Mesendoderm (in vitro differentiated cells): ENCODE results near the gene EHBP1.
A peak's percentile ranks its signal among the peaks of the same experiment; 100 is the strongest.

Experiments used
- DNase-seq: peaks from one replicate; pipeline ENCODE4 v3.0.0; 2013
- H2AK5ac ChIP-seq: 2 replicates; pipeline ENCODE4 v1.6.1; 2013; ENCODE audit warnings: low read length, inconsistent platforms
- H2BK120ac ChIP-seq: 2 replicates; pipeline ENCODE4 v1.6.1; 2013; ENCODE audit warnings: low read depth, mild to moderate bottlenecking, low read length, moderate library complexity, mixed read lengths
- H2BK15ac ChIP-seq: replicated peaks from 2 replicates; pipeline ENCODE4 v1.6.1; 2013; ENCODE audit warnings: low read depth, mild to moderate bottlenecking, moderate library complexity
- H2BK5ac ChIP-seq: 2 replicates; pipeline ENCODE4 v1.6.1; 2013; ENCODE audit warnings: low read length, inconsistent platforms
- H3K18ac ChIP-seq: 2 replicates; pipeline ENCODE4 v1.6.1; 2013; ENCODE audit warnings: mild to moderate bottlenecking, low read length, mixed read lengths
- H3K23ac ChIP-seq: one replicate; pipeline ENCODE4 v1.6.1; 2013; ENCODE audit warnings: low read length
- H3K27ac ChIP-seq: 2 replicates; pipeline ENCODE4 v1.5.1; 2013; ENCODE audit warnings: low read depth, mild to moderate bottlenecking, inconsistent platforms, low read length, moderate library complexity
- H3K27me3 ChIP-seq: 2 replicates; pipeline ENCODE4 v1.6.1; 2013; ENCODE audit warnings: low read length, control low read depth, mild to moderate bottlenecking, inconsistent platforms; ENCODE audit not compliant: insufficient read depth, poor library complexity
- H3K36me3 ChIP-seq: 2 replicates; pipeline ENCODE4 v1.6.1; 2013; ENCODE audit warnings: low read length, inconsistent platforms; ENCODE audit not compliant: control insufficient read depth, insufficient read depth
- H3K4ac ChIP-seq: one replicate; pipeline ENCODE4 v1.6.1; 2013; ENCODE audit warnings: low read depth, mild to moderate bottlenecking, low read length, moderate library complexity
- H3K4me1 ChIP-seq: 2 replicates; pipeline ENCODE4 v1.6.1; 2013; ENCODE audit warnings: low read depth, low read length, inconsistent platforms; ENCODE audit not compliant: control insufficient read depth
- H3K4me2 ChIP-seq: 2 replicates; pipeline ENCODE4 v1.6.1; 2013; ENCODE audit warnings: low read length
- H3K4me3 ChIP-seq: 2 replicates; pipeline ENCODE4 v1.5.1; 2013; ENCODE audit warnings: mild to moderate bottlenecking, low read length
- H3K56ac ChIP-seq: one replicate; pipeline ENCODE4 v1.6.1; 2013; ENCODE audit warnings: low read length
- H3K79me1 ChIP-seq: 2 replicates; pipeline ENCODE4 v1.6.1; 2013; ENCODE audit warnings: low read length, inconsistent platforms
- H3K79me2 ChIP-seq: 2 replicates; pipeline ENCODE4 v1.6.1; 2013; ENCODE audit warnings: mild to moderate bottlenecking, low read length; ENCODE audit not compliant: control insufficient read depth, insufficient read depth
- H3K9ac ChIP-seq: 2 replicates; pipeline ENCODE4 v1.6.1; 2013; ENCODE audit warnings: low read length, inconsistent platforms
- H4K5ac ChIP-seq: one replicate; pipeline ENCODE4 v1.6.1; 2013; ENCODE audit warnings: low read length
- H4K8ac ChIP-seq: one replicate; pipeline ENCODE4 v1.6.1; 2013; ENCODE audit warnings: low read depth, mild to moderate bottlenecking, control low read depth, low read length, moderate library complexity
- WGBS: extraction: QIAGEN DNeasy Blood & Tissue Kit; methylation state at CpG from one replicate; pipeline ENCODE4 v1.1.7; 2013; ENCODE audit warnings: low lambda C conversion rate, missing lambda C conversion rate; ENCODE audit not compliant: insufficient coverage; ENCODE audit errors: extremely low coverage; 5-methylcytosine and 5-hydroxymethylcytosine counted together

The EHBP1 gene

DNA sequence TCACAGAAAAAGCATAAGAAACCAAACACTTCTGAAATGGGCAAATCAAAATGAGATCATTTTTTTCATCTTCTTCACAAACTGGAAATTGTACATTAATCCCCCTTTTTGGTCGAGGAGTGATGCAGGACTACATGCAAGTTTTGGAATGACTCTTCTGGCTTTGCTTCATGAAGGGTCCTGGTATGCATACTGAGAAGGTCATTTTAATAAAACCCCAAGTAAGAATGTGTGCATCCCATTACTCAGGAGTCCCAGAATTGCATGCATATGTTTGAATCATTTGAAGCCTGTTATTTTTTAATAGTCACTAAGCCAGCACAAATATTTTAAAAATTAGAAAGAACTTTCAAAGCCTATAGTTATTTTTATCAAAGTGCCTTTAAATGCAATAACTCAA lies 16.7 kb upstream of the EHBP1 start:
- Histone ChIP-seq H2BK5ac (no peak overlapping the region), H3K56ac (no peak overlapping the region), H2BK120ac (no peak overlapping the region), H3K4me1 (no peaks in the 10 kb centered on the region), H3K4me2 (no peak overlapping the region), H3K9ac (no peak overlapping the region), H3K4ac (no peak overlapping the region), H4K5ac (no peak overlapping the region), H4K8ac (no peak overlapping the region), H3K27me3 (no peaks in the 10 kb centered on the region), H3K36me3 (no peaks in the 10 kb centered on the region), H3K23ac (no peak overlapping the region), H3K79me2 (no peaks in the 10 kb centered on the region), H3K18ac (no peak overlapping the region), H3K27ac (no peak overlapping the region), H2AK5ac (no peak overlapping the region), H2BK15ac (no peak overlapping the region), H3K4me3 (no peak overlapping the region), H3K79me1 (no peaks in the 10 kb centered on the region)
- no CpG with 5 or more reads among the region's 1 CpG for WGBS
- no peak for DNase-seq

DNA sequence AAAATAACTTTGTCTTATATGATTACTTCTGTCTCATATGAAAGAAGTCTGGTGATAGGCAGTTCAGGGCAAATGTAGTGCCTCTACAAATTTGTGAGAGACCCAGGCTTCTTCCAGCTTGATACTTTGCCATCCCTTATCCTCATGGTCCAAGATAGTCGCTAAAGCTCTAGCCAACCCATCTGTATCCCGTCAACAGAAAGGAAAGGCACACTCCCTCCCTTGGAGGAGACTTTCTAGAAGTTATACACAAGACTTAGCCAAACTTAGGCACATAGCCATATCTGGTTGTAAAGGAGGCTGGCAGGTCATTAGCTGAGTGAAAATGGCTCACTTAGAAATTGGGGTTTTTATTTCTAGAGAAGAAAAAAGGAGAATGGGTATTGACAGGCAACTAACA lies 14.3 kb upstream of the EHBP1 start:
- Histone ChIP-seq H3K4me3 (no peak overlapping the region), H4K5ac (no peak overlapping the region), H3K18ac (no peak overlapping the region), H3K79me1 (no peaks in the 10 kb centered on the region), H3K56ac (no peak overlapping the region), H3K4me1 (no peaks in the 10 kb centered on the region), H2AK5ac (no peak overlapping the region), H3K27ac (no peak overlapping the region), H2BK15ac (no peak overlapping the region), H2BK120ac (no peak overlapping the region), H3K4ac (no peak overlapping the region), H3K9ac (no peak overlapping the region), H3K23ac (no peak overlapping the region), H3K4me2 (no peak overlapping the region), H3K27me3 (no peaks in the 10 kb centered on the region), H3K36me3 (no peaks in the 10 kb centered on the region), H3K79me2 (no peaks in the 10 kb centered on the region), H4K8ac (no peak overlapping the region), H2BK5ac (no peak overlapping the region)
- no peak for DNase-seq
- WGBS = no CpG with 5 or more reads among the region's 2 CpGs

DNA sequence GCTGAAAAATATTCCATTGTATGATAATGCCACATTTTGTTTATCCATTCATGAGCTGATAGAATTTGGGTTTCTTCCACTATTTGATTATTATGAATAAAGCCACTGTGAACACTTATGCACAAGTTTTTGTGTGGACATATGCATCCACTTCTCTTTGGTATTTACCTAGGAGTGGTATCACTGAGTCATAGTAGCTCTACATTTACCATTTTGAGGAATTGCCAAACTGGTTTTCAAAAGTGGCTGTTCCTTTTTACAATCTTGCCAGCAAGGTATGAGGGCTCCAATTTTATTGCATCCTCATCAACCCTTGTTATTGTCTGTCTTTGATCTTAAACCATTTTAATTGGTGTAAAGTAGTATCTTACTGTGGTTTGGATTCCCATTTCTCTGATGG lies 13.3 kb upstream of the EHBP1 start:
- no peak overlapping the region for H4K8ac ChIP-seq
- no peaks in the 10 kb centered on the region for H3K79me1 ChIP-seq
- no peak overlapping the region for H2BK120ac ChIP-seq
- no peaks in the 10 kb centered on the region for H3K27me3 ChIP-seq
- no peak overlapping the region for H2BK15ac ChIP-seq
- H3K56ac ChIP-seq = no peak overlapping the region
- H3K9ac ChIP-seq = no peak overlapping the region
- no peak overlapping the region for H4K5ac ChIP-seq
- H3K36me3 ChIP-seq = no peaks in the 10 kb centered on the region
- no peak overlapping the region for H2BK5ac ChIP-seq
- no peaks in the 10 kb centered on the region for H3K4me1 ChIP-seq
- H3K23ac ChIP-seq = no peak overlapping the region
- no peak for DNase-seq
- no peak overlapping the region for H2AK5ac ChIP-seq
- no peak overlapping the region for H3K4ac ChIP-seq
- no peak overlapping the region for H3K4me3 ChIP-seq
- no peak overlapping the region for H3K4me2 ChIP-seq
- H3K27ac ChIP-seq = no peak overlapping the region
- H3K18ac ChIP-seq = no peak overlapping the region
- no peaks in the 10 kb centered on the region for H3K79me2 ChIP-seq

DNA sequence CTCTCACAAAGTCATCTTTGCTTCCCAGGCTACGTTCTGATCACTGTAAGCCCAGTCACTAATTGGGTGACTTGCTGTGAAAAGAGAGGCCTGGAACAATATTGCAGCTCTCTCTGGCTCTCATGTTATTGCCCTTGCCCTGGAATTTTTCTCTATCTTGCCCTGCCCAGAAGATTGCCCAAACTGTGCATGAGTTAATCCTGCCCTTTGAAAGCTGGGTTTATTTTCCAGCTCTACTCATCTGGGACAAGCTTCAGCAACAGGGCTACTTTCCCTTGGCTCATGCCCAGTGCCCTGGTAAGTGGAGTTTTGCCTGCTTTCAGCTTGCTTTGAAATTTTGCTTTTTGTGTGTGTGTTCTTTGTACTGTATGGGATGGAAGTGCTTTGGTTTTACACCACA lies 6.9 kb upstream of the EHBP1 start:
- no peak overlapping the region for H3K4ac ChIP-seq

DNA sequence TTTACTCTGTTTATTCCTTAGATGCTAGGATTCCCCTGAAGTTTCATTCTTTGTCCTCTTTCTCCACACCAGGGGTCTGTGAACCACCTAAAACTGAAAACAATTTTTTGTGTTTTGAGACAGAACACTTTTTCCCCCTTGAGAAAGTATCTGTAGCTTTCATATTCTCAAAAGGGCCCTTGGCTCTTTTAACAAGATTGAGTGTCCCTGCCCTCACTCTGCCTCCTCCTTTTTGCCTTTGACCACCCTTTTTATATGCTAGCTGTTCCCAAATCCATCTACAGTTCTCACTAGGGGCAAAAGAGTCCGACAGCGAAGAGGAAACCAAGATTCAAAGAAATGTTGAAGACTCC lies 883 bp upstream of the EHBP1 start:
- Histone ChIP-seq H3K79me2 (peaks cover 16% of the 10 kb centered on the region), H3K36me3 (no peaks in the 10 kb centered on the region), H3K4me2 (peak overlapping the region; percentile 52), H3K27me3 (no peaks in the 10 kb centered on the region), H3K9ac (peak overlapping the region; percentile 74), H3K23ac (no peak overlapping the region), H2BK120ac (no peak overlapping the region), H2AK5ac (no peak overlapping the region), H4K5ac (peak overlapping the region; percentile 56), H3K27ac (no peak overlapping the region), H3K18ac (peak overlapping the region; percentile 76), H3K4ac (no peak overlapping the region), H3K79me1 (peaks cover 11% of the 10 kb centered on the region), H2BK5ac (no peak overlapping the region), H4K8ac (no peak overlapping the region), H3K4me1 (peaks cover 9% of the 10 kb centered on the region), H3K56ac (peak overlapping the region; percentile 77), H2BK15ac (no peak overlapping the region), H3K4me3 (peak overlapping the region; percentile 10)
- no CpG with 5 or more reads among the region's 2 CpGs for WGBS
- DNase-seq = no peak

More for the DNA sequence above, 6.9 kb upstream of the EHBP1 start:
- H2BK15ac ChIP-seq = no peak overlapping the region
- H2BK5ac ChIP-seq = no peak overlapping the region
- no peak overlapping the region for H3K4me2 ChIP-seq
- no peaks in the 10 kb centered on the region for H3K79me1 ChIP-seq
- H3K9ac ChIP-seq = no peak overlapping the region
- no peaks in the 10 kb centered on the region for H3K4me1 ChIP-seq
- no peak overlapping the region for H3K56ac ChIP-seq
- H2BK120ac ChIP-seq = no peak overlapping the region
- no peak overlapping the region for H3K23ac ChIP-seq
- H3K79me2 ChIP-seq = no peaks in the 10 kb centered on the region
- H3K18ac ChIP-seq = no peak overlapping the region
- no peak overlapping the region for H2AK5ac ChIP-seq
- H3K36me3 ChIP-seq = no peaks in the 10 kb centered on the region
- no peak for DNase-seq
- no CpG with 5 or more reads among the region's 1 CpG for WGBS
- H3K4me3 ChIP-seq = no peak overlapping the region
- no peak overlapping the region for H3K27ac ChIP-seq
- H4K8ac ChIP-seq = no peak overlapping the region
- H3K27me3 ChIP-seq = no peaks in the 10 kb centered on the region
- no peak overlapping the region for H4K5ac ChIP-seq

DNA sequence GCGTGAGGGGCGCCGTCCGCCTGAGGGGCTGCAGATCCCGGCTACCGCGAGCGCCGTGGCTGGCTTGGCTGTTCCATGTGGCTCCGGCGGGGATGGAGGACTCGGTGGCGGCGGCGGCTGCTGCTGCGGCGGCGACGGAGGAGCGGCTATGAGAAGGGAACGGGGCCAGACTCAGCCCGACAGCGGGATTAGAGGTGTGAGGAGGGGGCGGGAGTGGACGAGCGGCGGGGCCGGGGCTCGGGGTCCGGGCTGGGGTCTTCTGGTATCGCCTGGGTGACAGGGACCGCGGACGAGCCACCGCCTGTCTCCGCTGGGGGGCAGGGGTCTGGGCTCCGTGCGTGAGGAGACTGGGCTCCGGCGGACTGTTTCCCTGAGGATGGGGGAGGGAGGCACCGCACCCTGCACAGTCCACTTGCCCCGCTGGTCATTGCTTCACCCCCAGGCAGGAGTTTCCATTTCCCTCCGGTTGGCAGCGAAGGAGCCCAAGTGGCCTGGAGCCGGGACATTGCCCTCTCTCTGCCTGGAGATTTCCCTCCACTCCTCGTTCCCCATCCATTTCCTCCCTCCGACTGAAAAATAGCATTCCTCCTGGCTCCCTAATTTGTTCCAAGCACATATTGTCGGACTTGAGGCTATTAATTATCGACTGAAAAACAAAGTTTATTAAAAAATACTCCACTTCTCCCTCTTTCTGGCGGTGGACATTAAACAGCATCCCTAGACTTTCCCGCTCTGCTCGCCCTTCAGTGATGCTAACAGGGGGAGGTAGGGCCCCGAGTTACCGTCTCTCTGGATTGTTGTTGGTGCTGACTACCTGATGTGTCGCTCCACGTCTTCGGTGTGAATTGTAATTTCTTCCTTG lies 577 bp downstream of the EHBP1 start:
- H2AK5ac ChIP-seq = no peak overlapping the region
- H3K4ac ChIP-seq = no peak overlapping the region
- H2BK15ac ChIP-seq = no peak overlapping the region
- H3K23ac ChIP-seq = no peak overlapping the region
- peaks cover 12% of the 10 kb centered on the region for H3K79me1 ChIP-seq
- no peak overlapping the region for H2BK5ac ChIP-seq
- peaks cover 9% of the 10 kb centered on the region for H3K4me1 ChIP-seq
- peak overlapping the region; percentile 91 for H3K4me3 ChIP-seq
- H4K8ac ChIP-seq = no peak overlapping the region
- H3K27me3 ChIP-seq = no peaks in the 10 kb centered on the region
- H3K4me2 ChIP-seq = peak overlapping the region; percentile 77
- peak overlapping the region; percentile 54 for H3K27ac ChIP-seq
- peak overlapping the region; percentile 45 for H3K18ac ChIP-seq
- no CpG with 5 or more reads among the region's 57 CpGs for WGBS
- no peaks in the 10 kb centered on the region for H3K36me3 ChIP-seq
- no peak overlapping the region for H2BK120ac ChIP-seq
- DNase-seq = peak; percentile 78
- peak overlapping the region; percentile 96 for H3K56ac ChIP-seq
- peak overlapping the region; percentile 91 for H3K9ac ChIP-seq
- H3K79me2 ChIP-seq = peaks cover 18% of the 10 kb centered on the region
- no peak overlapping the region for H4K5ac ChIP-seq
